Non-pigmented ciliary epithelial cell (primary cell): ENCODE data around the gene BMPR1B.
"Not testable (repeated sequence)": the region's sequence is repeated elsewhere in the genome, so short reads cannot be mapped to it uniquely, and the experiment has no call there.

Source experiments
- DNase-seq: peaks from one replicate; pipeline ENCODE4 v3.0.0-alpha.2; 2010; ENCODE audit warnings: low read depth

The BMPR1B gene

DNA sequence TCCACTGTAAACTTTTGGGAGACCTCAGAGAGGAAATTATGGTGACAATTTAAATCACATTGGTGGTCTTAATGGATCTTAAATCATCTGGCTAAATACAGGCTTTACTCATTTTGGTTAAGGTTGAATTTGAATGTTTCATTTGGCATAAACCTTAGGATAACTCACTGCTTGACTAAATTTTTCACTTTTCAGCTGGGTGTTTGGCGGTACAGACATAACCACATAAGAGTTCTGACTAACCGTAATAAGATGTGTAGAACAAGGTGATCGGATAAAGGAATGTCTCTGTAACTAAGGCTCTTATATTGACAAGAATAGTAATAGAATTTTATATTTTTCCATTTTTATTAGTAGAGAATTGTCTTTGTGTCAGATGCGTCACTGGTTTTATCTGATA, 281.0 kb downstream of the BMPR1B start:
- DNase-seq = no peak

DNA sequence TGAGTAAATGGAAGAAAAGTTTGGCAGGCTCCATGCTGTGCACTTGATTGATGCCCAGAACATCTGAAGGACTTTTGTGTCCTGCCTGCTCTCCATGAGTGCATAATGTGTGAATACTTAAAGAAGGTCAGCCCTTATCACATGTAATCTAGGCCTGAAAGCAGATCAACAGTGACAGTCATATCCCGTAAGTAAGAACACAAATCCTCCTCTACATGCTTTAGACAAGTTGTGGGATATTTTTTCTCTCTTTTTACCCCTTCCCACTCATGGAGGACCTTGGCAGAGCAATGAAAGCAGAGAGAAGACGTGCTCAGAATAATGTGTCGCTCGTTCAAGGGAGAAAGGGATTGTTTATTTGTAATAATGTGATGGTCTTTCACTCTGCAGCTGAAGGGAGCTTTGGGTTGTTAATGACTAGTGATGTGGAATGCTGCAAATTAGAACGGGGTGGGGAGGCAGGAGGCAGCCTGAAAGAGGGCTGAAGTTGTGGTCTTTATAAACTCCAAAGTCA, 286.6 kb downstream of the BMPR1B start:
- DNase-seq = no peak

DNA sequence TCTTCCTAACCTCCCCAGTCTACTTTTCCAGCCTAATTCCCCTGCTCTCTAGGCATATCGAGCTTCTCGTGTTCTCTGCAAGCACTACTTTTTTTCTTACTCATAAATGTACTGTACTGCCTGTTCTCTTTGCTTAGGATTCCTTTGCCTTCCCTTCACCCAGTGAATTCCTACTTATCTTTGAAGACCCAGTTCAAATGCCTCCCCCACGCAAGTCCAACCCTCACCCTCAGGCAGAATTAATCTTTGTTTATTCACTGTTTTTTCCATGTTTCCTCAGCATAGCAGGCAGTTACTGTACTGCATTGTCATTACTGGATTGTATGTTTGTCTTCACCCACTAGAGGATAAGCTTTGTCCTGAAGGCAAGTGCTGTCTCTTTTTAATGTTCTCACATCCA, 287.7 kb downstream of the BMPR1B start:
- DNase-seq = no peak

DNA sequence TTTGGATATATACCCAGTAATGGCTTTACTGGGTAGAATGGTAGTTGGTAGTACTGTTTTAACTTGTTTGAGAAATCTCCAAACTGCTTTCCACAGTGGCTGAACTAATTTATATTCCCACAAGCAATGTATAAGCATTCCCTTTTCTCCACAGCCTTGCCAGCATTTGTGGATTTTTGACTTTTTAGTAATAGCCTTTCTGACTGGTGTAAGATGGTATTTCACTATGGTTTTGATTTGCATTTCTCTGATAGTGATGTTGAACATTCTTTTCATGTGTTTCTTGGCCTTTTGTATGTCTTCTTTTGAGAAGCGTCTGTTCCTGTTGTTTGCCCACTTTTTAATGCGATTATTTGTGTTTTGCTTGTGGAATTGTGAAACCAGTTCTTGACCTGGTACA, 290.5 kb downstream of the BMPR1B start:
- DNase-seq = no peak

DNA sequence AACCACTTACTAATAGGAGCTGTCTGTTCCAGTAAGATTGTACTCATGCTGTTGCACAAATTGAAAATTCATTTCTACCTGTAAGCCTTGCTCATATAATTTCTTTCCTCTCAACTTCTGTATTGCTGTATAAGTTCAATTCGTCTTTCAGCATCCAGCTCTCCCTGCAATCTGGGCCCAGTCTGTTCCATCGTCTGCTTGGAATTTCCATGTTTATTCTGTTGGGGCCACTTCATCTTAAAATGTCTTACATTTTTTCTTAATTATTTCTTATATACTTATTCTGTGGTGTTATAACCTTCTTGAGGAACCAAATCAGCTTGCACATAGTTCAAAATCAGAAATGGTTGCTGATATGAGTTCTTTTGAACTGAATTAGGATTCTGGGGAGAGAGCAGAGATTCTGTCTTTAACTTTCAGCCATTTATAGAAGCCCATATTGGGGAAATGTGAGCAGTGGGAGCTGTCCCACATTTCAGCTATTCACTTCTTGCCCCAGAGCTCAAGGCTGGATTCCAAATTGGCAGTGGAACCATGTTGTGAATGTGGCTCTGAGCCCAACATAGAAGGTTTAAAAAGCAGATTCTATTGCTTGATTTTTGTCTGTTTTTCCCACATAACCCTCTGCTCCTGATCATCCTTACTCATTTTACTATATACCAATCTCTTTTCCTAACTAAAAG, 291.9 kb downstream of the BMPR1B start:
- no peak for DNase-seq

DNA sequence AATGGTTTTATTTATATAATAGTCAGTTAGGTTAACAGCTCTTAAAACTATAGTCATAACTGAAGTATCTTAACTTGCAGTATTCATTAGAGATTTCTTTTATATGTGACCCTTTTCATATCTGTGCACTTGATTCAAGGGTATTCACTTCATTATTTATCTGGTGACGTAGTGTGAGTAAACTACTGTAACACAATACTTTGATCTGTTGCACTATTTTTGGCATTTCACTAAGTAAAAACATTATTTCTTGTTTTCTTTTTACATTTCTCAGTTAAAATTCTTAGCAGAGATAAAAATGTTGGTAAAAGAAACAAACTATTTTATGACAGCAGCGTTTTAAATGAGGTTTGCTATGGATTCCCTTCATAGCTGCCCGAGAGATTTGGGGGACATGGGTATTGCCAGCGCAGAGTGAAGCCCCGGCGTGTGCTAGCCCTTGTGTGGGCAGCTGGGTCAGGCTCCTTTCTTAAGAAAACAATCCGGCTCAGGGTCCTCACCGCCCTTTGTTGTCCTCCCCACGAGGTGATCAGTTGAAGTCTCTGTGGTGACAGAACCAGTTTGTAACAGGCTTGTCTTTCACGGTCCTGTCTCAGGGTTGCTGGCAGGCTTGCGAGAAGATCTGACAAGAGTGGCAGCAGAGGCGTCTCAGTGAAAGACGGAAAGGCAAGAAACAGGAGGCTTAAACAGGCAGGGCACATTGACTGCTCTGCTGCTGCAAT, 293.4 kb downstream of the BMPR1B start:
- DNase-seq = no peak

DNA sequence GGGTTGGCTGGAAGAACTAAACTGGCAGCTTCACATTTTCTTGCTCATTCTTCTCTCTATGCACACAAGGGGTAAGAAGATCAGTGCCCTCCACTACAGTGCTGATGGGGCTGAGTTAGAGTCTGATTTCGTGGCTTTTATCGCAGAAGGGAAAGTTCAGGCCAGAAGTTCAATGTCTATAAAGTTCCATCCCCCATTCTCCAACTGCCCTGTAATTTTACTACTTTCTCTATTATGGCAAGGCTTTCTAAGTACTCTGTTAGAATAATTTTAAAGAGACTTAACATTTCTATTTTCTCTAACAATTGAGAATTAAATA, 293.9 kb downstream of the BMPR1B start:
- no peak for DNase-seq

DNA sequence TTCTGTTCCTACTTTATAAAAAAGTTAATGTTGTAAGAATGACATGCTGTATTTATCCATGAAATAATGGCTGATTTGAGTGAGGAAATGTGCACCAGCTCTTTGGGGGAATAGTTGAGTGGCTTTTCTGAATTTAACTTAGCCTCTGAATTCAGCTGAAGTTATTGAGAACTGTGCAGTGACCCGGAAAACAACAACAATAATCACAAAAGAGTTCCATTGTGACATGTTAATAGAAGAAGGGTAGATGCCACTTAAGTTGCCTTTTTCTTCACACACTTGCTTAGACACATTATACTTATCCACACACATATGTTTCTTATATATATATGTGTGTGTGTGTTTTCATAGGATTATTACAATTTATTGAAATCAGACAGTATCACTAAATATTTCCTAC, 301.2 kb downstream of the BMPR1B start:
- no peak for DNase-seq

DNA sequence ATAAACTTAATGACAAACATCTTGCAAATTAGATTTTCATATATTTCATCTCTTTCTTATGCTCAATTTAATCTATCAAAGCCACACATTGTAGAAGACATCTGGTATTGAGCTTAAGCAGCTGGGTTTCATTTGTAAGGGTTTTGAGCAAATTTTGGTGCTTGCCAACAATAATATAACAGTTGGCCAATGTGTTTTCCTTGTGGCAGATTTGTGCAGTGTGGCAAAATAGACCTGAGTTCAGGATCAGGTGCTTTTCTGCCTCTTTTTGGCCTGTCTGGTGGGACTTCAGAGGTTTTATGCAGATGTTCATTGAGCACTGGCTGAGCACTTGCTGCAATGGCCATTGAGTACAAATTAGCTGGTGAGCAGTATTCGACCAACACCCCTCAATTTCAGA, 301.9 kb downstream of the BMPR1B start:
- no peak for DNase-seq

DNA sequence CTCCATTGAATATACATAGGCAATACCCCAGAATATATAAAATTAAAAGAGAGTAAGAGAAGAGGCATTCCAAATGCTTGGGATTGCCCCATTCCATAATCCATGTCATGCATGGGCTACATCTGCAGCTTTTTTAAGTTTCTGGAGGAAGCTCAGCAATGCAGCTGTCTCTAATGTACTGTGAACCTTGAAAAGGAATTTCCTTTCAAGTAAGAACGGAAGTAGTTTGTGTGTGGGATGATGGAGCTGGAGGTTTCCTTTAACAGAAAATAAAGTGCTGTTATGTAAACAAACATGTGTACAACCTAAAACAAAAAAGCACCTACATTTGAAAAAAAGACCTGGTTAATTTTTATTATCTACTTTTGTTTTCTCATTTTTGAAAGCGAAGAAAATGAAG, 303.5 kb downstream of the BMPR1B start:
- DNase-seq = no peak

DNA sequence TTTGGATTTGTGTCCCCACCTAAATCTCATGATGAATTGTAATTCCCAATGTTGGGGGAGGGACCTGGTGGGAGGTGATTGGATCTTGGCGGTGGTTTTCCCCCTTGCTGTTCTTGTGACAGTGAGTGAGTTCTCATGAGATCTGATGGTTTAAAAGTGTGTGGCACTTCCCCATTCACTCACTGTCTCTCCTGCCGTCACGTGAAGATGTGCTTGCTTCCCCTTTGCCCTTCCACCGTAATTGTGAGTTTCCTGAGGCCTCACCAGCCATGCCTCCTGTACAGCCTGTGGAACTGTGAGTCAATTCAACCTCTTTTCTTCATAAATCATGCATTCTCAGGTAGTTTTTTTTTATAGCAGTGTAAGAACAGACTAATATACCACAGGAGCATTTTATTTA, 304.0 kb downstream of the BMPR1B start:
- not testable (repeated sequence) for DNase-seq

DNA sequence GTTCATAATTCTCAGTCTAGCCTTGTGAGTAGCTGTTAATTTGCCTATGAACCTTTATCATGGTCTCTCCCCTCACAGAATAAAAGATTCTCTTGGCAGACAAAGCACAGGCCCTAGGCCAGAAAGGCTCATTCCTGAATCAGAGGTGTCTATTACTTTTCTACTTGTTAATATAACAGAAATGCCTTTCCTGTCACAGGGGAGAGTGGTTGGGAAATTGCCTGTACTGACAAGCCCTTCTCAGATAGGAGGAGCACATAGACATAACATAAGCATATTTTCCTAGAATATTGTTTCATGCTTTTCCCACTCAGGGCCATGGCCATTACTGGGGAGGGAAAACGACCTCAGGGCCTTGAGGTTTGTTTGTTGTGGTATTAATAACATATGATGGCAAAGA, 308.3 kb downstream of the BMPR1B start:
- no peak for DNase-seq

DNA sequence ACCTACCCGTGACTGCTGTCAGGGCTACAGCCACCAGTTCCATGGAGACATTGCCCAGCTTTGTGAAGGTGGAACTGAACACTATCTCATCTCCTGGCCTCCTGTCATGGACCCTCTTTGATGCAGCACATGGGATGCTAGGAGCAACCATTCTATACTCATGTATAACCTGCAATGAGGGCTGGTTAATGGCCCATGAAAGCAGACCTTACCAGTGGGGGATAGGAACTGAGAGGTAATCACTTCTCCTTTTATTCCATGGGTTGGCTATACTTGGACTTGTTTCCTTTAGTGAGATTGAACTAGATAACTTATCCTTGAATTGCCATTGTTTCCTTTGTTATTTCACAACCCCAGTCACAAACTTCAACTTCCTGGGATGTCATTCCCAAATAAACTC, 310.6 kb downstream of the BMPR1B start:
- no peak for DNase-seq

DNA sequence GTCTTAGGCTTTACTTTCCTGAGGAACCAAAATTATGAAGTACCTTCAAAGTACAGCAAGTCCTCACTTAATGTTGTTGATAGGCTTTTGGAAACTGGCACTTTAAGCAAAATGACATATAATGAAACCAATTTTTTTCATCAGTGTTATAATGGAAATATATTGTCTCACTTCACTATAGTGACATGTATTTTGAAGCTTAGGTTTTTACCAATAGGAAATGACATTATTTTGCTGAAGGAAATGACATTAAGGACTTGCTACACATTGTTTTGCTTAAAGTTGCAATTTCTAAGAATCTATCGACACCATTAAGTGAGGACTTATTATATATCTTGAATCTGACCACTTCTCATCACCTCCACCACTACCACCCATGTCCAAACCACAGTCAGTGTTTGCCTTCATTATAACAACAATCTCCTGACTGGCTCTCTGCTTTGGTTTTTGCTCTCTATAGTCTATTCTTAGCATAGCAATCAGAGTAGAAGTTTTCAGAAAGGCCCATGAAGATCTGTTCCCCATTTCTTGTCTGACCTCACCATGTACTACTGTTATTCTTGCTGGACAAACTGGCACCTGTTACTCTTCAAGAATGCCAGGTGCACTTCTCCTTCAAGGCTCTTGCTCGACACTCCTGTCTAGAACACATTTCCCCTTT, 311.2 kb downstream of the BMPR1B start:
- no peak for DNase-seq

DNA sequence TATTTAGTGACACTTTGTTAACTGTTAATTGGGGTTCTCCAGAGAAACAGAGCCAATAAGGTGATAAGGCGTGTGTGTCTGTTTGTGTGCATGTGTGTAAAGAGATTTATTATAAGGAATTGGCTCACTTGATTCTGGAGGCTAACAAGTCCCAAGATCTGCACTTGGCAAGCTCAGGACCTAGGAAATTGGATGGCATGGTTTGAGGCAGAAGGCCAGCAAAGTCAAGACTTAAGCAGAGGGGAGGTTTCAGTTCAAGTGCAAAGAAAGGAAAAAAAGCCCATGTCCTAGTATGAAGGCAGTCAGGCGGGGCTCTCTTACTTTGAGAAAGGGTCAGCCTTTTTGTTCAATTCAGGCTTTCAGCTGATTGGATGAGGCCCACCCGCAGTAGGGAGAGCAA, 314.1 kb downstream of the BMPR1B start:
- DNase-seq = no peak

DNA sequence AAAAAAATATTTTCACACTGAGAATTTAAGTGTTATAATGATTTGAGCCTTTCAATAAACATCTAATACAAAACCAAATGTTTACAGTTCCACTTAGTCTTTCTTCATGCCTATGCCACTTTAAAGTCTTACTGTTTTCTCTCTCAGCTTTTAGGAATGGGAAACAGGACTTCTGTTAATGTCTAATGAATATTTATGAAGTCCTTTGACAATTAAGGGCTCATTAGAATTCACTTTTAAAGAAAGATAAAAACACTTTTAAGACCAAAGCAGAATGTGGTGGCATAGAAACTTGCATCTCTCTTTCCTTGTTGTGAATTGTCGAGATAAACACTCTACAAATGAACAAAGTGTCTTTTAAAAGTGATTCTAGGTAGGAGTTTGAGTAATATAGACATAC, 315.9 kb downstream of the BMPR1B start:
- DNase-seq = no peak

DNA sequence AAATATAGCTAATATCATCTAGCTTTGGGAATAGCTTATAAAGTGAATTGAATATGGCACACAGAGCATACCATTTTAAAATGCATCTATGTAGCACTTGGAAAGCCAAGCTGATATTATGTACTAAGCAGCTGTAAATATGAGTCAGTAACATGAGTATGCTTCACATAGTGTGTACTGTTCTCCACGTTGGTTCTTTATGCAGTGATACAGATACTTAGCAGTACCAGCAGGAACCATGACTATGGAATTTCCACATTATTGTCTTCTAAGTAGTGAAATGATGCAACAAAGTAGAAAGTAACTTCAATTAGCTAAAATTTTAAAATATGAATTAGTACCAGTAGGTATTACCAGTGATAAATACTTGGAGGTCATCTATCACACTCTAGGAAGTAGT, 320.1 kb downstream of the BMPR1B start:
- DNase-seq = no peak

DNA sequence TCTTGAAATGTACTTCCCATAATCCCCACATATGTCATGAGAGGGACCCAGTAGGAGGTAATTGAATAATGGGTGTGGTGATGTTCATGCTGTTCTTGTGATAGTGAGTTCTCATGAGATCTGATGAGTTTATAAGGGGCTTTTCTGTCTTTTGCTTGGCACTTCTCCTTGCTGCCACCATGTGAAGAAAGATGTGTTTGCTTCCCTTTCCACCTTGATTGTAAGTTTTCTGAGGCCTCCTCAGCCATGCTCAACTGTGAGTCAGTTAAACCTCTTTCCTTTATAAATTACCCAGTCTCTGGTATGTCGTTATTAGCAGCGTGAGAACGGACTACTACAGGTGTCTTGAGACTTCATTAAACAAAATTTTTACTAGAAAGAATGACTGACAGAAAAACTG, 323.2 kb downstream of the BMPR1B start:
- no peak for DNase-seq

DNA sequence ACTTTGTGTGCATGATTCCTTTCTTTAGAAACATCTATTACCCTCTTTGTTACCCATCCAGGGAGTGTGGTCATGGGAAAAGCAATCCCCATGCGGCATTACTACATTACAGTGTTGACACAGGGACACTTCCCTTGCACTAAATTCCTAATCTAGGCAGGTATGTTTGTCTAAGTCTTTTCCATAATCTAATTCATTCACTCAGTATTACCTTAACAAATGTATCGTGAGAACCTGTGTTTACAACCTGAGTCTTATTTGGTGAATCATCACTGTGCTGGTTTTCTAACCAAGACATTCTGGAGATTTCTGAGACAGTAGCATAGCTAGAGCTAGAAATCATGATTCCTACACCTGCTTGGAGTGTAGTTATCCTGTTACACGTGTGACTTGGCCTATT, 326.8 kb downstream of the BMPR1B start:
- no peak for DNase-seq

DNA sequence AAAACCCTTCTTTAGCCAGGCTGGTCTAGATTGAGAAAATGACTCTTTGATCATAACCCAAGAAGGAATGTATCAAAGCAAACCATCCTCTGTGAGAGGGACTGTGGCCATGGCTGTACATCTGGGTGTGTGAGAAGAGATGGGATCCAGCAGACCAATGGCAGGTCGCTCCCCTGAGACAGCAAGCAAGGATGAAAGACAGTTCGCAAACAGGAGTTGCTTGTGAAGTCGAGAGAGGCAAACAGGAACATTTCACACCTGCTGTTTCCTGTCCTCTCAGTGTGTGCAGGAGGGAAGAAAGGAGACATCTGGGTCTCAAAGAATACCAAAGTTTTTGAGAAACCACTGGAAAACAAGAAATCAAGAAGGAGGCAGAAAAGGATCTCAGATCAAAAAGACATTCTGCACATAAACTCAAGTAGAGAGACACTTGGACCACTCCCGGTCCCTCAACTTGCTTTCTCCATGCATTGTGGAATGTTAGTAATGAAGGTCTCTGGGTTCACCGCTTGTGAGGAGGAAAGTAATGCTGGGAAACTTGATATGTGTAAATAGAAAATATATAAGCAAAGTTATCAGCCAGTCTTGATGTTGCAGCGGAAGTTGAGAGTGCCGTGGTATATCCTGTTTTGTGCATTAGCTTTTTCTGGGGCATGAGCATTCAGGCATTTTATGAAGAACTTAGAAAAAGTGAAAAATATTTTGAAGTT, 327.5 kb downstream of the BMPR1B start:
- no peak for DNase-seq

DNA sequence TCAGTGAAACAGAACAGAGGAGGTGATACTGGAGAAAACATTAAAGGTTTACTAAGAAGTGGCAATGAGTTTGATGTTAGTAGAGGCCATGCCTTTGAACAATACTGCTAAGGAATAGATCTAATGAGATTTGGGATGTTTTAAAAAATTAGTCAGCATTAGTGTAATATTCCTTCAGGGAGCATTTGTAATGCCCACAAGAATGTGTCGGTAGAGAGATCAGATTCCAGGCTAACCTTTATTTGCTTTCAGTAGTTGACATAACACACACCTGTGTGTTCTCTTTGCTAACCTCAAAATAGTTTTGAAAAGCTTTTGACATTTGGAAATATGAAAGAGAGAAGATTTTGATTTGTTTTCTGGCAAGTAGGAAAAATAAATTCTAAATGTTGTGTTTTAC, 328.8 kb downstream of the BMPR1B start:
- no peak for DNase-seq

DNA sequence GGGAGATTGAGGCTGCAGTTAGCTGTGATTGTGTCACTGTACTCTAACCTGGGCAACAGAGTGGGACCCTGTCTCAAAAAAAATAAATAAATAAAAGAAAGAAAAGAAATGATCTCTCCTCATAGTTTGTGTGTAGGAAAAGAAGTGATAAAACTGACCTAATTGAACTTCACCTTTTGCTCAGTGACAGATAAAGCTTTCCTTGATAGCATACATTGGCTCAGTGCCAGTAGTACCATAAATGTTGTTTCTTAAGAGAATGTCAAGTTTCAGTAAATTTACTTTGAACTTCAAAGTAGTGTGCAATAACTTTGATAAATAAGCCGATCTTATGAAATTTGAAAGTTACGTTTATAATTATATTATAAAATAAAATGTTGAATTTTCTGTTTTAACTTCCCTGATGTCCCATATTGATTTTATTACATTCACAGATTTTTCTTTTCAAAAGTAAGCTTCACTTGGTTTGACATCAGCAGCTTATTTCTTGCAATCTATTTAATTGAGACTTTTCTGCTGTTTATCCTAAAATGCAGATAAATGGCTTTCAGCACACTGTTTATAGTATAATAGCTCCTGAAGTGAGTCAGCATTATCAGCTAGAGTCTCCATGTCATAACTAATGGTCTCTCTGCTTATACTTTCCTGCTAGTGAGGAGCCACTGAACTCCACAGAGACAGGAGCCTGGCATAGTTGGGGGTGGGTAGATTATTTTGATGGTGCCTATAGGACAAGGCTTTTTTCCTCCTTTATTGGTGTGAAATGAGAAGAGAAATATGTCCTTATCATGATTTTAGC, 330.1 kb downstream of the BMPR1B start:
- DNase-seq = no peak
